Fibroblast of lung (primary cell): ENCODE results near the gene MROH2A. TPM values are rescaled to one million over a fixed set of nuclear protein-coding genes. Genes with fewer than 3 reads are reported as not detected.

Source experiments
- DNase-seq, 2 donors: peaks; one replicate each; pipeline versions ENCODE4 v3.0.0 to v3.0.0-alpha.2; 2010; ENCODE audit warnings: low read depth in 2 of 2
- H2AFZ ChIP-seq: 2 replicates; pipeline ENCODE4 v1.5.1; 2012; ENCODE audit warnings: low read length, control low read depth, inconsistent platforms
- H3K27ac ChIP-seq: 2 replicates; pipeline ENCODE4 v1.5.1; 2011; ENCODE audit warnings: low read length, control low read depth; ENCODE audit not compliant: insufficient read depth
- H3K27me3 ChIP-seq: 2 replicates; pipeline ENCODE4 v1.5.1; 2011; ENCODE audit warnings: mild to moderate bottlenecking, low read length; ENCODE audit not compliant: control insufficient read depth, insufficient read depth
- H3K36me3 ChIP-seq: 2 replicates; pipeline ENCODE4 v1.5.1; 2011; ENCODE audit warnings: low read length; ENCODE audit not compliant: control insufficient read depth, insufficient read depth
- H3K4me1 ChIP-seq: 2 replicates; pipeline ENCODE4 v1.5.1; 2011; ENCODE audit warnings: low read length; ENCODE audit not compliant: control insufficient read depth, insufficient read depth; ENCODE audit errors: extremely low read depth
- H3K4me2 ChIP-seq: 2 replicates; pipeline ENCODE4 v1.5.1; 2011; ENCODE audit warnings: low read length, control low read depth; ENCODE audit not compliant: insufficient read depth; ENCODE audit errors: extremely low read depth
- H3K4me3 ChIP-seq, 4 experiments: fragments of 200-600 bp in 1 of 4; sonication (generic) in 1 of 4; replicated peaks in 1 of 4; 2 replicates each; pipeline ENCODE4 v1.5.1; 2011 to 2016; ENCODE audit warnings: low read length in 4 of 4, low read depth in 3 of 4, mild to moderate bottlenecking in 3 of 4, control low read depth in 2 of 4, inconsistent platforms in 1 of 4, mixed read lengths in 1 of 4; ENCODE audit not compliant: insufficient read depth in 1 of 4; ENCODE audit errors: control extremely low read depth in 1 of 4
- H3K79me2 ChIP-seq: 2 replicates; pipeline ENCODE4 v1.5.1; 2012; ENCODE audit warnings: mild to moderate bottlenecking, low read length, inconsistent platforms; ENCODE audit not compliant: control insufficient read depth, insufficient read depth
- H3K9ac ChIP-seq: 2 replicates; pipeline ENCODE4 v1.5.1; 2011; ENCODE audit warnings: mild to moderate bottlenecking, low read length, control low read depth; ENCODE audit not compliant: insufficient read depth
- H3K9me3 ChIP-seq: 2 replicates; pipeline ENCODE4 v1.5.1; 2012; ENCODE audit warnings: low read depth, low read length; ENCODE audit not compliant: control insufficient read depth, insufficient read depth
- H4K20me1 ChIP-seq: 2 replicates; pipeline ENCODE4 v1.5.1; 2011; ENCODE audit warnings: low read length; ENCODE audit not compliant: control insufficient read depth, insufficient read depth; ENCODE audit errors: extremely low read depth
- CTCF ChIP-seq, 2 donors: IDR thresholded peaks in 1 of 2; conservative IDR thresholded peaks in 1 of 2; 1 replicate in 1 of 2; 2 replicates in 1 of 2; pipeline ENCODE4 v1.5.1; 2011 to 2012; ENCODE audit warnings: low read length in 2 of 2, control low read depth in 1 of 2, inconsistent platforms in 1 of 2, low read depth in 1 of 2, mild to moderate bottlenecking in 1 of 2
- EZH2 ChIP-seq: IDR thresholded peaks from 2 replicates; pipeline ENCODE4 v1.5.1; 2012; ENCODE audit warnings: low read length, control low read depth, mild to moderate bottlenecking; ENCODE audit errors: missing control alignments
- polyA plus RNA-seq, 2 donors: library from polyadenylated mRNA; depleted of rRNA in 1 of 2; stranded (reverse) in 1 of 2; unstranded in 1 of 2; fragments of >200 nt; gene quantifications; 2 replicates each; pipeline ENCODE4 v1.2.1, GENCODE V29; 2011 to 2012; ENCODE audit warnings: missing spikeins in 1 of 2
- total RNA-seq: library from RNA; depleted of rRNA; stranded (reverse); fragments of >200 nt; gene quantifications from 2 replicates; pipeline ENCODE4 v1.2.1, GENCODE V29; 2014

Gene MROH2A
- total and polyA plus RNA-seq, 2 donors (not counting 1 experiment from before 2014, with no cell fraction given) = not detected

DNA sequence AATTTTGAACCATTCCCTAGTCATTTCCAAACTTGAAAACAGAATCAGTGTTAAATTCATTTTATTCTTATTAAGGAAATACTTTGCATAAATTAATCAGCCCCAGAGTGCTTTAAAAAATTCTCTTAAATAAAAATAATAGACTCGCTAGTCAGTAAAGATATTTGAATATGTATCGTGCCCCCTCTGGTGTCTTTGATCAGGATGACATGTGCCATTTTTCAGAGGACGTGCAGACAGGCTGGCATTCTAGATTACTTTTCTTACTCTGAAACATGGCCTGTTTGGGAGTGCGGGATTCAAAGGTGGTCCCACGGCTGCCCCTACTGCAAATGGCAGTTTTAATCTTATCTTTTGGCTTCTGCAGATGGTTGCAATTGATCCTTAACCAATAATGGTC, 5.5 kb upstream of the MROH2A start:
- no peak for DNase-seq
- Histone ChIP-seq H3K27me3 (no peaks in the 10 kb centered on the region), H2AFZ (no peak overlapping the region), H3K9ac (no peak overlapping the region), H4K20me1 (no peaks in the 10 kb centered on the region), H3K4me3 (no peak overlapping the region), H3K36me3 (no peaks in the 10 kb centered on the region), H3K79me2 (no peaks in the 10 kb centered on the region), H3K4me2 (no peak overlapping the region), H3K27ac (no peak overlapping the region), H3K4me1 (no peaks in the 10 kb centered on the region), H3K9me3 (no peaks in the 10 kb centered on the region)
- TF ChIP-seq EZH2 (no peak), CTCF (conservative IDR thresholded peaks at IDR 0.05 in 1 of 2, IDR thresholded peaks at IDR 0.05 in 1 of 2; ENCODE audit: low read depth in 1 of 2, low read length in 2 of 2) (no peak)

DNA sequence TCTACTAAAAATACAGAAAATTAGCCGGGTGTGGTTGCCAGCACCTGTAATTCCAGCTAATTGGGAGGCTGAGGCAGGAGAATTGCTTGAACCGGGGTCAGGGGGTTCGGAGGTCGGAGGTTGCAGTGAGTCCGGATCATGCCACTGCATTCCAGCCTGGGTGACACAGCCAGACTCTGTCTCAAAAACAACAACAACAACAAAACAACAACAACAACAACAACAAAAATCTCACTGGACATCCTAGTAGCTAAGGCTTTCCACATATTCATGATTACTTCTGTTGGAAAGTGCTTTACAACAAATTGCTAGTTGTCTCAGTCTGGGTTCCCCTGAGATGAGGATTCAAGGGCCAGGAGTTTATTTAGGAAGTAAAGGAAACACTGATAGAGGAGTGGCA, 4.3 kb upstream of the MROH2A start:
- Histone ChIP-seq H3K27me3 (no peaks in the 10 kb centered on the region), H3K36me3 (no peaks in the 10 kb centered on the region), H3K9ac (no peak overlapping the region), H3K4me2 (no peak overlapping the region), H2AFZ (no peak overlapping the region), H3K4me1 (no peaks in the 10 kb centered on the region), H3K9me3 (no peaks in the 10 kb centered on the region), H3K79me2 (no peaks in the 10 kb centered on the region), H3K27ac (no peak overlapping the region), H3K4me3 (no peak overlapping the region), H4K20me1 (no peaks in the 10 kb centered on the region)
- no peak for TF ChIP-seq CTCF (conservative IDR thresholded peaks at IDR 0.05 in 1 of 2, IDR thresholded peaks at IDR 0.05 in 1 of 2; ENCODE audit: low read depth in 1 of 2, low read length in 2 of 2)
- TF ChIP-seq EZH2 = no peak
- no peak for DNase-seq

DNA sequence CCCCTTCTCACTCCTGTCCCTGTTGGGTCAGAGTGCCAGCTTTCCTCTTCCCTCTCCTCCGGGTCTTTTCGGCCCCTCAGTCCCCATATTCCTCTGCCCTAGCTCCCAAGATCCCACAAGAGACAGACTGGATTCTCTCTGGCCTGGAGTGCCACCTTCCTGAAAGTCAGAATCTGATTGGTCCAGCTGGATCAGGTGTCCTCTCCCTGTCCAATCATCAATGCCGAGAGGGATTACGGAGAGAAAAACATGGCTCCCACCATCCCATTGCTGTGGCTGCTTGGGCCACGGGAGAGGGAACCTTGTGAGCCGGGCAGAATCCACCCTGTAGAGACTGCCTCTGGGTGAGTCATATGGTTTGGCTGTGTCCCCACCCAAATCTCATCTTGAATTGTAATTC, 2.7 kb upstream of the MROH2A start:
- Histone ChIP-seq H3K79me2 (no peaks in the 10 kb centered on the region), H3K4me2 (no peak overlapping the region), H4K20me1 (no peaks in the 10 kb centered on the region), H3K27ac (no peak overlapping the region), H3K27me3 (no peaks in the 10 kb centered on the region), H3K4me3 (no peak overlapping the region), H3K36me3 (no peaks in the 10 kb centered on the region), H3K9ac (no peak overlapping the region), H3K9me3 (no peaks in the 10 kb centered on the region), H3K4me1 (no peaks in the 10 kb centered on the region), H2AFZ (no peak overlapping the region)
- TF ChIP-seq CTCF (conservative IDR thresholded peaks at IDR 0.05 in 1 of 2, IDR thresholded peaks at IDR 0.05 in 1 of 2; ENCODE audit: low read depth in 1 of 2, low read length in 2 of 2) = no peak
- no peak for TF ChIP-seq EZH2
- DNase-seq = no peak
